Upper lobe of left lung (tissue), 4 donors: ENCODE results near the gene CCDC174.

Experiments used
- CTCF ChIP-seq, 6 experiments: fragments of 450-650 bp in 4 of 6; fragments of 200-600 bp in 2 of 6; sonication (generic) in 2 of 6; IDR thresholded peaks; one replicate each; pipeline ENCODE4 v1.5.1; 2016 to 2019; ENCODE audit warnings: antibody characterized with exemption in 6 of 6
- EP300 ChIP-seq, 4 donors: sonication (generic); formaldehyde crosslinking; IDR thresholded peaks; one replicate each; pipeline ENCODE4 v1.5.1; 2017; ENCODE audit warnings: antibody characterized with exemption in 4 of 4, control low read depth in 2 of 4
- POLR2AphosphoS5 ChIP-seq, 2 donors: sonication (generic); formaldehyde crosslinking; IDR thresholded peaks; one replicate each; pipeline ENCODE4 v1.5.1; 2017; ENCODE audit warnings: antibody characterized with exemption in 2 of 2

- TF ChIP-seq POLR2AphosphoS5 (IDR thresholded peaks at IDR 0.05) = no peak
- TF ChIP-seq CTCF (IDR thresholded peaks at IDR 0.05) = no peak
- no peak for TF ChIP-seq EP300 (IDR thresholded peaks at IDR 0.05)
Measured at GRCh38 chr3:14688525-14688924, 37.0 kb downstream of the CCDC174 start.
